ENCODE results near the gene PPARA. TPM values are rescaled to one million over a fixed set of nuclear protein-coding genes. Genes with fewer than 3 reads are reported as not detected.
"Not testable (repeated sequence)": the region's sequence is repeated elsewhere in the genome, so short reads cannot be mapped to it uniquely, and the experiment has no call there.

Gene PPARA
- total RNA-seq, 1 donor from 2014 or later, result 1.8 TPM

- DNase-seq, result no peak
- no peaks in the 10 kb centered on the region for H3K4me1 Mint-ChIP-seq (ENCODE audit: low read depth, unreplicated experiment)
Observed at GRCh38 chr22:46126853-46127385, 23.4 kb upstream of the PPARA start.

DNA sequence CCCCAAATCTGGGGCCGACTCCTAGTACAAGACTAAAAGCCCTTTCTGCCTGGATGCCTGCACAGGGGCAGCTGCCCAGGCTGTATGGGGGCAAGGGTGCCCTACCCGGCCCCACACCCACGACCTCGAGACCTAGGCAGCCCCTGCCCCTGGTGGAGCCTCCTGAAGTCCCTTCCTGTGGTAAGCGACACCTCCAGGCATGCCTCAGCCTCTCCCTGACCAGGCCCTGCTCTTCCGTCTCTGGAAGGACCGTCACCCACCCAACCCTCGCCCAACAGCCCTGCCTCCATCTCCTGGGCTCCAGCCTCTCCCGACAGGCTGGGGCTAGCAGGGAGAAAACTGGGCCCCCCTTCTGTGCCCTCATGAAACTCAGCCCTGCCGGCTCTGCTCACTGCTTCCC, 22.8 kb upstream of the PPARA start:
- H3K27me3 Mint-ChIP-seq (ENCODE audit: unreplicated experiment), result peaks cover 4% of the 10 kb centered on the region
- TF ChIP-seq, protein P1, sequence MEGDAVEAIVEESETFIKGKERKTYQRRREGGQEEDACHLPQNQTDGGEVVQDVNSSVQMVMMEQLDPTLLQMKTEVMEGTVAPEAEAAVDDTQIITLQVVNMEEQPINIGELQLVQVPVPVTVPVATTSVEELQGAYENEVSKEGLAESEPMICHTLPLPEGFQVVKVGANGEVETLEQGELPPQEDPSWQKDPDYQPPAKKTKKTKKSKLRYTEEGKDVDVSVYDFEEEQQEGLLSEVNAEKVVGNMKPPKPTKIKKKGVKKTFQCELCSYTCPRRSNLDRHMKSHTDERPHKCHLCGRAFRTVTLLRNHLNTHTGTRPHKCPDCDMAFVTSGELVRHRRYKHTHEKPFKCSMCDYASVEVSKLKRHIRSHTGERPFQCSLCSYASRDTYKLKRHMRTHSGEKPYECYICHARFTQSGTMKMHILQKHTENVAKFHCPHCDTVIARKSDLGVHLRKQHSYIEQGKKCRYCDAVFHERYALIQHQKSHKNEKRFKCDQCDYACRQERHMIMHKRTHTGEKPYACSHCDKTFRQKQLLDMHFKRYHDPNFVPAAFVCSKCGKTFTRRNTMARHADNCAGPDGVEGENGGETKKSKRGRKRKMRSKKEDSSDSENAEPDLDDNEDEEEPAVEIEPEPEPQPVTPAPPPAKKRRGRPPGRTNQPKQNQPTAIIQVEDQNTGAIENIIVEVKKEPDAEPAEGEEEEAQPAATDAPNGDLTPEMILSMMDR (IDR thresholded peaks at IDR 0.05; ENCODE audit: partially characterized antibody, unreplicated experiment), result no peak

More at GRCh38 chr22:46126853-46127385, 23.4 kb upstream of the PPARA start:
- H3K36me3 Mint-ChIP-seq (ENCODE audit: unreplicated experiment), result no peaks in the 10 kb centered on the region
- peaks cover 4% of the 10 kb centered on the region for H3K27me3 Mint-ChIP-seq (ENCODE audit: unreplicated experiment)
- TF ChIP-seq, protein P1 (IDR thresholded peaks at IDR 0.05; ENCODE audit: partially characterized antibody, unreplicated experiment), result no peak
- no peak overlapping the region for H3K4me3 Mint-ChIP-seq (ENCODE audit: unreplicated experiment)
- peaks cover 3% of the 10 kb centered on the region for H3K9me3 Mint-ChIP-seq (ENCODE audit: unreplicated experiment)
- no peak overlapping the region for H3K27ac Mint-ChIP-seq (ENCODE audit: unreplicated experiment)

GRCh38 chr22:46128606-46129005, 21.7 kb upstream of the PPARA start:
- H3K36me3 Mint-ChIP-seq (ENCODE audit: unreplicated experiment), result no peaks in the 10 kb centered on the region
- no peaks in the 10 kb centered on the region for H3K4me1 Mint-ChIP-seq (ENCODE audit: low read depth, unreplicated experiment)
- H3K4me3 Mint-ChIP-seq (ENCODE audit: unreplicated experiment), result no peak overlapping the region
- H3K9me3 Mint-ChIP-seq (ENCODE audit: unreplicated experiment), result peaks cover 3% of the 10 kb centered on the region
- H3K27ac Mint-ChIP-seq (ENCODE audit: unreplicated experiment), result no peak overlapping the region
- H3K27me3 Mint-ChIP-seq (ENCODE audit: unreplicated experiment), result peaks cover 4% of the 10 kb centered on the region
- no peak for DNase-seq
- TF ChIP-seq, protein P1 (IDR thresholded peaks at IDR 0.05; ENCODE audit: partially characterized antibody, unreplicated experiment), result no peak

More for the DNA sequence above, 22.8 kb upstream of the PPARA start:
- Mint-ChIP-seq H3K4me3 (ENCODE audit: unreplicated experiment) (no peak overlapping the region), H3K4me1 (ENCODE audit: low read depth, unreplicated experiment) (no peaks in the 10 kb centered on the region), H3K27ac (ENCODE audit: unreplicated experiment) (no peak overlapping the region), H3K9me3 (ENCODE audit: unreplicated experiment) (peaks cover 3% of the 10 kb centered on the region), H3K36me3 (ENCODE audit: unreplicated experiment) (no peaks in the 10 kb centered on the region)
- DNase-seq, result no peak

- Mint-ChIP-seq H3K9me3 (ENCODE audit: unreplicated experiment) (peaks cover 3% of the 10 kb centered on the region), H3K4me3 (ENCODE audit: unreplicated experiment) (no peak overlapping the region), H3K27ac (ENCODE audit: unreplicated experiment) (no peak overlapping the region), H3K27me3 (ENCODE audit: unreplicated experiment) (peaks cover 2% of the 10 kb centered on the region), H3K36me3 (ENCODE audit: unreplicated experiment) (no peaks in the 10 kb centered on the region), H3K4me1 (ENCODE audit: low read depth, unreplicated experiment) (no peaks in the 10 kb centered on the region)
- TF ChIP-seq, protein P1 (IDR thresholded peaks at IDR 0.05; ENCODE audit: partially characterized antibody, unreplicated experiment), result no peak
- DNase-seq, result no peak
Observed at GRCh38 chr22:46129390-46130041, 20.8 kb upstream of the PPARA start.

- no peak for DNase-seq
- Mint-ChIP-seq H3K4me3 (ENCODE audit: unreplicated experiment) (no peak overlapping the region), H3K36me3 (ENCODE audit: unreplicated experiment) (no peaks in the 10 kb centered on the region), H3K4me1 (ENCODE audit: low read depth, unreplicated experiment) (no peaks in the 10 kb centered on the region), H3K27ac (ENCODE audit: unreplicated experiment) (no peak overlapping the region), H3K9me3 (ENCODE audit: unreplicated experiment) (no peaks in the 10 kb centered on the region), H3K27me3 (ENCODE audit: unreplicated experiment) (peaks cover 2% of the 10 kb centered on the region)
- TF ChIP-seq, protein P1 (IDR thresholded peaks at IDR 0.05; ENCODE audit: partially characterized antibody, unreplicated experiment), result peak; percentile 52
Observed at GRCh38 chr22:46131151-46131587, 19.2 kb upstream of the PPARA start.

DNA sequence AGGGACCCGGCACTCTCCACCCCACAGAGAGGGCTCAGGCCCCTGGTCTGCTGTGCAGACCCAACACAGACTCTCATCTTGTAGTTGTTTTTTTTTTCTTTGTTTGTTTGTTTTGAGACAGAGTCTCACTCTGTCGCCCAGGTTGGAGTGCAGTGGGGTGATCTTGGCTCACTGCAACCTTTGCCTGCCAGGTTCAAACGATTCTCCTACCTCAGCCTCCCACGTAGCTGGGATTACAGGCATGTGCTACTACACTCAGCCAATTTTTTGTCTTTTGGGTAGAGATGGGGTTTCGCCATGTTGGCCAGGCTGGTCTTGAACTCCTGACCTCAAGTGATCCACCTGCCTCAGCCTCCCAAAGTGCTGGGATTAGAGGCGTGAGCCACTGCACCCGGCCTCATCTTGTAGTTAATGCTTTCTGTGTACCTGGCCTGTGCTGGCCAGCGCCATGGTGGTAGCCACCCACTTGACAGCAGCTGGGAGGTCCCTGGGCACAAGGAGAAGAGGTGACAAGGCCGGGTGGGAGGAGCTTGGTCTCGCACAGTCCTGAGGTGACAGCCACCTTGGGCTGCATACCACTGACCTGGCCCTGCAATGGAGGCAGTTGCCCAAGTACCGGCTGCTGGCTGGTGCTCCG, 18.0 kb upstream of the PPARA start:
- H3K27ac Mint-ChIP-seq (ENCODE audit: unreplicated experiment); H3K36me3 Mint-ChIP-seq (ENCODE audit: unreplicated experiment); H3K4me3 Mint-ChIP-seq (ENCODE audit: unreplicated experiment); H3K9me3 Mint-ChIP-seq (ENCODE audit: unreplicated experiment); H3K27me3 Mint-ChIP-seq (ENCODE audit: unreplicated experiment); H3K4me1 Mint-ChIP-seq (ENCODE audit: low read depth, unreplicated experiment); DNase-seq: not testable (repeated sequence)
